Stimulated activated CD8-positive, alpha-beta memory T cell treated with anti-CD3 and anti-CD28 coated beads, Interleukin-12 subunit alpha, Interleukin-12 subunit beta, amount 100 ng/mL, for 4 hours (primary cell): Measurements from ENCODE around the gene PTPRN2.
"Not testable (repeated sequence)": the region's sequence is repeated elsewhere in the genome, so short reads cannot be mapped to it uniquely, and the experiment has no call there.

Source experiments
- DNase-seq: peaks from one replicate; pipeline ENCODE4 v3.0.0-alpha.2; 2020; ENCODE audit warnings: low read depth

The PTPRN2 gene

DNA sequence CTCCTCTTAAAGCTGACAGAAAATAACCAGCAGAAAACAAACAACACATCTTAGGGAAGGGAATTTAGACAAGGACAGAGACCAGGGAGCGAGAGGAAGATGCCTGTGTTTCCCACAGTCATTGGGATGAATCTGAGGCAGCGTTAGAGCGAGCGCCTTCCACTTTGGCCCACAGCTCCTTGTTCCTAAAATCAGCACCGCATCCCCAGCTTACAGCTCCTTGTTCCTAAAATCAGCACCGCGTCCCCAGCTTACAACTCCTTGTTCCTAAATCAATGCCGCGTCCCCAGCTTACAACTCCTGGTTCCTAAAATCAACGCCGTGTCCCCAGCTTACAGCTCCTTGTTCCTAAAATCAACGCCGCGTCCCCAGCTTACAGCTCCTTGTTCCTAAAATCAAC is 593.3 kb downstream of the PTPRN2 start:
- DNase-seq = no peak

DNA sequence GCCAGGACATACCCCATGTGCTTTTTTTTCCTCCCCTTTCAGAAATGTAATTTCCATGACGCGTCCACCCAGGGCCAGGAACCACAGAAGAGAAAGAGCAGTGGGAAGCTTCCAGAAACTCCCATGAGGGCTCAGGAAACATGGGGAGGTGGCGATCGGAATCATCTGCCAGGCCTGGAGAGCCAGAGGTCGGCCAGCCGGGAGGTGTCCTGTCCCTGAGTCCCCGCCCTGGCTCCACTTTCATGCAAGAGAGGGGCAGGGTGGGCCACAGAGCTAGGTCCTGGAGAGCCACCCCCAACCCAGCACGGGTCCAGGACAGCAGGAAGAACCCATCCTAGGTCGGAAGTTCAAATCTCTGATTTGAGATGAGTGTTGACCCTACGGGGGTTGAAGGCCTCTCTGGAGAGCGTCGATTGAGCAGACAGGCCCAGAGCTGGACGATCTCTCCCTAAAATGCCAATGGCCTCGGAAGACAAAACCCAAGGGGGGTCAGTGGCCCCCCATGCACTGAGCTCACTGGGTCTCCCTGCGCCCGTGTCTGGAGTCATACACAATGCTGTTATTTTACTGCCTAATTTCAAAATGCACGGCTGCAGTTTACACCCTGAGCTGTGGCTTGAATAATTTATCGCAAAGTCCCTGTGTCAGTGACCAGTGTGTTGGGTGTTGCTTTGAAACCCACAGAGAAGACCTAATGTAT is 594.1 kb downstream of the PTPRN2 start:
- no peak for DNase-seq

DNA sequence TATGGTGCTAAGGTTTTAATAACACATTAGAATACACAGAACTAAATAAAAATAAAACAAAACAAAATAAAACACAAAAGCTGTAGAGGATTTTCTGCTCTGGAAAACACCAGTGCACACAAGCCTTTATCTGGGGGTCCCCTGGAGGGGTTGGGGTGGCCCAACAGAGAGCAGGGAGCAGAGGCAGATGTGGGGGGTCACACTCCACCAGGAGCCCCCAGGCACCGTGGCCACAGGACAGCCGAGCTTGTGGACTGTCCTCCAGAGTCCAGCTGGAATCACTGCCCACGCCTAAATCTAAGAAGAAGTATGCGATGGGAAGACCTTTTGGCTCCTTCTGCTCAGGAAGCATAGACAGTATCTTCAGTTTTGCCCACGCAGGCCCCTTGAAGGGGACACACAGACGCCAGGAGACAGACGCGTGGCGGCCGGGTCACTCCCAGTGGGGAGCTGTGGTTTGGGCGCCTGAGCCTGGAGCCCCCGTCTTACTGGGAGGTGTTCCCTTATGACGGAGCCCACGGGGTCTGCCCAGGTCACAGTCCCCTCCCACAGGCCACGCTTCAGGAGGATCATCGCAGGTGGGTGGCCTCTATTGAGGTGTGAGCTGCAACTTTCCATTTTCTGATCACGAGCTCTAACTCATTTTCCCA is 595.0 kb downstream of the PTPRN2 start:
- DNase-seq = no peak

DNA sequence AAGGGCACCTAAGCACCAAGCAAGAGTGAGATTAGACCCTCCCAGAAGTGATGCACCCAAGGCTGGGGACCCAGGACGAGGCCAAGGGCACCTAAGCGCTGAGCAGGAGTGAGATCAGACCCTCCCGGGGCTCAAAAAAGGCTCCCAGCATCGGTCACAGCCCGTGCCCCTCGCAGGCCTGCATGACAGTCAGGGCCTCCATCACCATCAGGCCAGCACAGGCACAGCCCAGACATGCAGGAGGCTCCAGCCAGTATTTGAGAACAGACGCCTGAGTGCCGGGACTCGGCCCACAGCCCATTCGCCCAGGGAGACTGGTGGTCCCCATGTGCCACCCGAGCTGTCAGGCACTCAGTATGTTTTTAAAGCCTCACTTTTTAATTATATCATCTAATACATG is 595.9 kb downstream of the PTPRN2 start:
- no peak for DNase-seq

DNA sequence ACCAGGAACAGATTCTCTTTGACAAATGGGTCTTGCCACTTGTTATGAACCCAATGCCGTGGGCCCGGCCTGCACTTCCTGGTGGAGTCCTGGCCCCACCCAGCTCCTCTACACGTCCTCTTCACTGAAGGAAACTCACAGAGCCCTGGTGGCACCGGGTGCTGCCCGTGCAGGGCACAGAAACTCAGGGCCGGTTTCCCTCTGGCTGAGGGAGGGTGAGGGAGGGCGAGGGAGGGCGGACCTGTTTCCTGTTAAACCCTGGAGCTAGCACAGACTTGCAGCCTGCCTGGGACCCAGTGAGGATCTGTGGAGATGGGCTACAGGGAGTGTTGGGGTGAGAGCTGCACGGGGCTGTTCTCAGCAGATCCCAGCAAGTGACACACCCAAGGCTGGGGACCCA is 596.3 kb downstream of the PTPRN2 start:
- DNase-seq = no peak

DNA sequence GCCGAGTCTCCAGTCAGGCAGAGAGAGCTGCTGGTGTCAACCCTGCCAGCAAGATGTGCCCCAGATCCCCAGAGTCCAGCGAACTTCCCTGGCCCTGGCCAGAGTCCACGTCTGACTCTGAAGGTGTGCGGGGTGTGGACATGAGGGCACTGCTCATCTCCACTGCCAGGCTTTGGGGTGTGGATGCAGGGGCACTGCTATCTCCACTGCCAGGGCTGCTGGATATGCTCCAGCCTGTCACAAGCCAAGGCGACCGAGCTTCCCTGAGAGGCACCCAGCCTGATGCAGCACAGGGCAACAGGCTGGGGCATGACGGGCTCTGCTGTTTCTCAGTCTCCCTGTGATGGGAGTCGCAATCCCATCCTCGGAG is 596.8 kb downstream of the PTPRN2 start:
- no peak for DNase-seq

DNA sequence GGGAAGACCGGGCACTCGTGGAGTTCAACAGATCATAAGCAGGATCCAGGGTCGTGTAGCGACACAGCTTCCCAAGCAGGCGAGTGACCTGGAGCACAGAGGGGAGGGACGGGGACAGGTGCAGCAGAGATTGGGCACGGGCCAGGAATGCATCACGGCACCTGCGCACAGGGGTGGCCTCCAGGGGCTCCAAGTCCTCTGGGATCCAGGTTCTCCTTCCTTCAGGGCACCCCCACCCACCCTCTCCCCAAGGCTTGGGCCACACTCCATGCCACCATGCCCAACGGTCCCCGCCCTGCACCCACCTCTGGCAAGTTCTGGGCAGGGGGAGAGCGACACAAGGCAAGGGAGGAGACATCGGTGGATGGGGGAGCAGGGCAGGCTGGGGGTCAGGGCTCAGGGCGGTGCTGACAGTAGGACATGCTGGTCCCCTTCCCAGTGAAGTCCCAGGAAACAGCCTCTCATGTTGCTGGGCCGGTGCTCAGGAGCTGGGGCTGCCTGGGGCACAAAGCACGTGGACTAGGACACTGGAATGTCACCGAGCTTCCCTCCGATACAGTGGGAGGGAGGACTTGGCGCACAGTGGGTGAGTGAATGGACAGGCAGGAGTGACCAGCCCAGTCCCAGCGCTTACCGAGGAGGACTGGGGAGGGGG is 597.3 kb downstream of the PTPRN2 start:
- DNase-seq = no peak

DNA sequence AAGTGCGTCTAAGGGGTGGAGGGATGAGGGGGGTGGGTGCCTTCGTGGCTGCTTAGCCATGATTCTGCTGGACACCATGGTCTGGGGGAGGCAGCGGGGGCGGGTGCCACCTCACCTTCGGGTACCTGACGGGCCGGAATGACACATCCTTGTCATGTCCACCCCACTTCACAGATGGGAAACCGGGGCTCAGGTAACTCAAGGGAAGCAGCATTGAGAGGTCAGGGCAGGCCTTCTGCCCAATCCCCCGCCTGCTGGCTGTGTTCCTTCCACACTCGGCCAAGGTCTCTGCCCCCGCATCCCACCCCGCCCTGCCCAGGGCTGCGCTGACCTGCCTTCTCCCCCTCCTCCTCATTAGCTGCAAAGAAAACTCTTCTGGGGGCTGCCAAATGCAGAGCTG is 598.0 kb downstream of the PTPRN2 start:
- no peak for DNase-seq

DNA sequence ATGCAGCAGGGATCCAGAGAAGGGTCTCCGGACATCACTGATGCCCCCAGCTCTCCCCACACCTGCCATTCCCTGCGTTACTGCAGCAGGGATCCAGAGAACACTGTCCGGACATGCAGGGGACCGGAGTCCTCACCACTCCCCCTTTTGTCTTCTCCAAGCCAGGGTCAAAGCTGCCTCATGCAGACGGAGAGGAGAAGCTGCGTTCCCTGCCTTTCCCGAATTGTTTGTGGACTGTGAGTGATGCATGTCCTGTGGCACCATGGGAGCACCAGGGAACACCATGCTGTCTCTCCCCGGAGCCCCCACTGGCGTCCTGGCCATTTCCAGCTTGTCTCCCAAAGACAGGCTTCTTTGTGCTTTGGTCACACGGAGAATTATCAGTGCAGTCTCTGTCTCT is 599.7 kb downstream of the PTPRN2 start:
- no peak for DNase-seq

DNA sequence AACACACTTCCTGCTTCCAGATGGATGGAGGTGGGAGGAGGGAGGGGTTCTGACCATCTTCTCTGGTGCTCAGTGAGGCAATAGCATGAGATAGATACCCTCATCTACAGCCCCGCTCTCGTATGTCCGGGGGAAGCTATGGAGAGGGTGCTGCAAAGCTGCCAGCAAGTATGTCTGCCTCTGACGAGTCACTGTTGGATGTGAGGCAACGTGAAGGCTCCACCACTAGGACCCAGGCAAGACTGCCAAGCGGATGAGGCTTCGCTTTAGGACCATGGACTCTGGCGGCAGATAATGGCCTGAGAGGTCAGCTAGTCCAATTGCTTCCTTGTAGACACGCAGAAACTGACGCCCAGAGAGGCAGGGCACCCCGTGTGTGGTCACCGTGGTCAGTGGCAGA is 601.6 kb downstream of the PTPRN2 start:
- DNase-seq = no peak

DNA sequence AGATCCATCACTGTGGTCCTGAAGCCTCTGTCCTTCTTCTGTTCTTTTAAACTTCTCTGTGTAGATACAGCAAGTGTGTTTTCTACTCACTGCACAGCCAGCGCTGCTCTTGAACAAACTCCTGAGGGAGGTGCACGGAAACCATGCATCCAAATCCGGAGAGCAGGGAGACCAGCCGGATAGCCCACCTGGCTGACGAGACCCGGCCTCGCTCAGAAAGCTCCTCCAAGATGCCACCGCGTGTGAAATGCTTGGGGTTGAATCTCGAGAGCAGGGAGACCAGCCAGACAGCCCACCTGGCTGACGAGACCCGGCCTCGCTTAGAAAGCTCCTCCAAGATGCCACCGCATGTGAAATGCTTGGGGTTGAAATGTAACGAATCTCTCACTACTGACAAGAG is 602.0 kb downstream of the PTPRN2 start:
- no peak for DNase-seq

DNA sequence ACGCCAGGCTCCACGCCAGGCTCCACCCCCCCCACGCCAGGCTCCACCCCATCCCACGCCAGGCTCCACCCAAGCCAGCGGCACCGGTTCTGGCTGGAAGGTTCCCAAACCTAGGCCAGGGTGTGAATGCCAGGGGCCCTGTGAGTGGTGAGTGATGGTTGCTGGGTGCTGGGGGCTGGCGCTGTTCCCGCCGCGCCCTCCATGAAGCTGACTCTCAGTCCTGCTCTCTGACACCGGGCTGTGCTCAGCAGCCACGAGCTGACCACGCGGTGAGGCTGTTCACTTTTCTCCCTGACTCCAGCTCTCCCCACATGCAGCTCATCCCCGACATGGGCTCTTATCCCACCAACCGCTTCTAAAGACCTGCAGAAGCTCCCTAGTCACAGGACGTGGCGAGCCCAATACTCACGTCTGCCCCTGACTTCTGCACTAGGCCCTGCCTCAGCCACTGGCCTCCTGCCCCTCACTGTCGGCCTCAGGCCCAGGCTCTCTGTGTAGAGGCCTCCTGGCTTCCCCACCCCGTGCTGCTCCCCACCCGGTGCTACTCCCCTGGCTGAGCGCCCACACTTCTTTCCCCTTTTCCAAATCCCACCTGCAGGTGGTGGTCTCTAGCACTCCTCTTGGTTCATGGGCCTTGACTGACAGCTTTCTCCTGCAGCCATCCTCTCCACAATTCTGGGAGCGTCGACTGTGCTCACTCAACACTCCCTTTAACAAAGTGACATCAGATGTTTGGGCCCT is 603.0 kb downstream of the PTPRN2 start:
- no peak for DNase-seq

DNA sequence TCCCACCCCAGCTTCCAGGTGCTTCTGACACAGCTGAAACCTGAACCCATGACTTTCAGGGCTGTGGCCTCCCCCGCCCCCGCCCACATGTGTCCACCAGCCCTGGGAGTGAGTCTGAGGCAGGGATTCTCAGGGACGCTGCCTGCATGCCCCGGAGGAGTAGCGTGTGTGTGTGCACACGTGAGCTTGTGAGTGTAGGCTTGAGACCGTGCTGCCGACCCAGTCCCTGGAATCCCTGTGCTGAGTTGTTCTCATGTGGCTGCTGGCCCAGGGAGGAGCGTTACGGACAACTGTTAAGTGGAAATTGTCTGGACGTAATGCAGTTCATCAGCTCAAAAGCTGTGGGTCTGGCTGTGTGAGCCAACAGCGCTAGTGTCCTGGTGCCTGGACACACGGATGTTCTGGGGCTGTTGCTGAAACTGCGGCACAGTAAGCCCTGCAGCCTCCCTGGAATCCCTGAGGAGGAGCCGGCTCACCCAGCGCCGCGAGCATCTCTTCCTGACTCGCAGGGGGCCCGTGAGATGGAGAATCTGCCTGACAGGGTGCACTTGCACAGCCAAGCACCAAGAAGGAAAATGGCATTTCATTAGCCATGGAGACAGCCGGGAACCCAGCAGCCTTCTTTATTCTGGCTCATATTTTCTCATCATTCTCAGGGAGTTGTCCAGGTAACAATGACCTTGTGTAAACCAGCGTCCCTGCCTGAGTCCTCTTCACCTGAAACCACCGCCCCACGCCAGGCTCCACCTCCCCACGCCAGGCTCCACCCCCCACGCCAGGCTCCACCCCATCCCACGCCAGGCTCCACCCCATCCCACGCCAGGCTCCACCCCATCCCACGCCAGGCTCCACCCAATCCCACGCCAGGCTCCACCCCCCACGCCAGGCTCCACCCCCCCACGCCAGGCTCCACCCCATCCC is 603.9 kb downstream of the PTPRN2 start:
- no peak for DNase-seq

DNA sequence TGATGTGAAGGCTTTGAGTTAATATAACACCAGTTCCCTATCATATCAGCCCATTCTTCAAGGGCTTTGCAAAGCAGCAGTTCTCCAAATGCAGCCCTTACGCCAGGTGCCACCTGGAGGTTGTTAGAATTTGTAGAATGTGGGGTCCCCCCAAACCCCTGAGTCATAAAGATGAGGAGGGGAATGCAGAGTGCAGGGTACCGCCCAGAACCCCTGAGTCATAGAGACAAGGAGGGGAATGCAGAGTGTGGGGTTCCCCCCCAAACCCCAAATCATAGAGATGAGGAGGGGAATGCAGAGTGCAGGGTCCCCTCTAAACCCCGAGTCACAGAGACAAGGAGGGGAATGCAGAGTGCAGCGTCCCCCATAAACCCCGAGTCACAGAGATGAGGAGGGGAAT is 605.8 kb downstream of the PTPRN2 start:
- no peak for DNase-seq

DNA sequence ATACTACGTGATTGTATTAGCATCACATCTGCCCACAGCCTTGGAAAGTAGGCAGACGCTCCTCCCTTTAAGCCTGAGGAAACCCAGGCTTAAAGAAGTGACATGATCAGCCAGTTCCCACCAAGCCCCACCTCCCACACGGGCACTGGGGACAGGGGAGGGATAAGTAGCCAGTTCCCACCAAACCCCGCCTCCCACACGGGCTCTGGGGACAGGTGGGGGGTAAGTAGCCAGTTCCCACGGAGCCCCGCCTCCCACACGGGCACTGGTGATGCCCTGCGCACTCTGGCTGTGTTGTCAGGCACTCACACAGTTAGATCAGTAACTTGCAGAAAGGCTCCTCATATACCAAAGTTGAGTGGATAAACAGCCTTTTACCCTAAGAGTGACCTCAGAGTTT is 606.8 kb downstream of the PTPRN2 start:
- DNase-seq = no peak

DNA sequence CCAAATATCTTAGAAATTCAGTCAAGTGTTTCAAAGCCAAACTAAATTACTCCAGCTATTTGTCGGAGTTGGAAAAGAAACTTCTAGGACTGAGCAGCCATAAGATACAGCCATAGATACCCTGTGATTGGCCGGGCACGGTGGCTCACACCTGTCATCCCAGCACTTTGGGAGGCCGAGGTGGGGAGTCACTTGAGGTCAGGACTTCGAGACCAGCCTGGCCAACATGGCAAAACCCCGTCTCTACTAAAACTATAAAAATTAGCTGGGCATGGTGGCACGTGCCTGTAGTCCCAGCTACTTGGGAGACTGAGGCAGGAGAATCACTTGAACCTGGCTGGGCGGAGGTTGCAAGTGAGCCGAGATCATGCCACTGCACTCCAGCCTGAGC is 607.3 kb downstream of the PTPRN2 start:
- DNase-seq = not testable (repeated sequence)

DNA sequence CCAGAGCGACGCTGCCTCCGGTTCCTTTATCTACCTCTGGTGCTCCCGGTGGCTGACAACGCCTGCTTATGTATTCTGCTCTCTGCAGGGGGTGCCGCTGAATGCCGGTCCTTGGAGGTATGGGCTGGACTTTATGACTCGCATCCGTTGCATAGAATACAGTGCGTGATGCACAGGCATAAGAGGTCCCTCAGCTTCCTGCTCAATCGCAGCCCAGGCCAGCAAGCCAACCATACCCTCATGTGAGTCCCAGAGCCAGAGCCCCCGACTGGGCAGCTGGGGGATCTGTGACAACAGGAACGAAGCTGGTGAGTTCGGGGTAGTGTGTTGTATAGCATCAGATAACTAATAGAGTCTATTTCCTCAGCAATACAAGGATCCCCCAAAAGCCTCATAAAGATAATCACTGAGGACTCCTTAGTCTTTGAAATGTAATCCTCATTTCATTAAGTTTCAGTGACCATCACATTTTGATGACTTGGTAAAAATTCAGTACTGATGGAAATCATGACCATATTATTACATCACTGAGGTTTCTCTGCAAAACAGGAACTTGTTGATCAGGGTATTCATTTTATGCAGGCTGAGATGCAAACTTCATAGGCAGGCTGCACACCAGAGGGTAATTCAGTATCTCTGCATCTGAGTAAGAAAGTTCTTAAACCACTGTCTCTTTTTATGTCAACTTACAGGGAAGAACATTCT is 607.8 kb downstream of the PTPRN2 start:
- DNase-seq = no peak

DNA sequence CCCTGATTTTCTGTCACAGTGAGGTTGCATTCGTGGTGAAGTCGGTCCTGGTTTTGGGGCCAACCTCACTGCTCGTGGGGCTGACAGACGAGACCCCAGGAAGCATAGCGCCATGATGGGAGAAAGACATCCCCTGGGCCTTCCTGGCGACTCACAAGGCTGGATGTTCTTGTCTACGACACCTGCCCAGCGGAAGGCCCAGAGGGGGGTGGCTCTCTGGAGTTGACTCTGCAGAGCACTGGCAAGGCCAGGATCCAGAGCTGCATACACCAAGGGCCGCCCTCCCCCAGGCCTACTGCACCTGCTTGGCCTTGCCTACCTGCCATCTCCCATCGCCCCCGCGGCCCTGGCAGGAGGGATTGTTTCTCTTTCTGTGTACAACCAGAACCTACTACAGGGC is 608.9 kb downstream of the PTPRN2 start:
- DNase-seq = no peak

DNA sequence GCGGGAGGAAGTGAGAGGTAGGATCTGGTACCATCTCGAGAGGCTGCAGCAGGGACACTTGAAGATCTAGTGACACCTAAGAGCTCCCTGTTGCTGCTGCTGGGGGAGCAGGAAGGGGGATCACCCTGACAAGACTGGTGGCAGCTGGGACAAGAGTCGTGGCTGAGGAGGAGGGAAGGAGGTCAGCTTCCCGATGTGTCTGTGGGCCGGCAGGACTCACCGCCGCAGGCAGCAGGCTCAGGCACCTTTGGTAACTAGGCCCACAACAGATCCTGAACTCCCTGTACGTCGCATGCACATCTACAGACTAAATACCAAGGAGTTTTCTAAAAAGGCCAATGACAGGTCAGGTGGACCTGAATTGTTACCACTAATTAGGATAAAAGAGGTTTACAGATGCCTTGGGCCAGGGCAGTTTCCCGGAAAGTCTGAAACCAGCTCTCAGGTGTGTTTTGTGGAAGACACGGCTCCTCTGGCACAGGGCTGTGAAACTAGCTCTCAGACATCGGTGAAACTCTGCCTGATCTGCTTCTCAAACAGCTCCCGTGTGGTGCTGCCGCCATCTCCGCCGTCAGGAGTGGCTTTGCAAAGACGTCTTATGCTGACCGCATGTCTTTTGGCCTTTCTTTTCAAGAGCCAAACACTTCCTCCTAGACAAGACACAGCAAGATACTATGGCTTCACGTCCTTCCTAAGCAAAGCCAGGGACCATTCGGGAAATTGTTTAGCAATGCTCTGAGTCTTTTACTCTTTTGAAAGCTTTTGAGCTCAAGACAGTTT is 609.7 kb downstream of the PTPRN2 start:
- no peak for DNase-seq

DNA sequence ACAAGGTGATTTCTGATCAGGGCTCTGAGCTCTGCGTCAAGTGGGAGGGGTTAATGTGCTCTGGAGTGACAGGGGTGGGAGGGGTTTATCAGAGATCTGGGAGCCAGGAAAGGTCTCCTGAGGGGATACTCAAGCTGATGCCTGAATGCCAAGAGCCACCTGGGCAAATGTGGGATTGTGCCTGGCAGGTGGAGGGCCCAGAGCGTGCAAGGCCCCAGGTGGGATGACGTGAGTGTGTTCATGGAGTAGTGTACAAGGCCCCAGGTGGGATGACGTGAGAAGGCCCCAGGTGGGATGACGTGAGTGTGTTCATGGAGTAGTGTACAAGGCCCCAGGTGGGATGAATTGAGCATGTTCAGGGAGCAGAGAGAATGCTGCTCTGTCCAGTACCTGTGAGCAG is 610.3 kb downstream of the PTPRN2 start:
- no peak for DNase-seq
